KG1 (cell line): ENCODE data around the gene TMEM89.

Experiments used
- DNase-seq: peaks from one replicate; lab custom pipeline; 2025; lab: John Stamatoyannopoulos, UW

The TMEM89 gene

GRCh38 chr3:48642605-48643004 is 21.0 kb upstream of the TMEM89 start:
- DNase-seq: no peak

DNA sequence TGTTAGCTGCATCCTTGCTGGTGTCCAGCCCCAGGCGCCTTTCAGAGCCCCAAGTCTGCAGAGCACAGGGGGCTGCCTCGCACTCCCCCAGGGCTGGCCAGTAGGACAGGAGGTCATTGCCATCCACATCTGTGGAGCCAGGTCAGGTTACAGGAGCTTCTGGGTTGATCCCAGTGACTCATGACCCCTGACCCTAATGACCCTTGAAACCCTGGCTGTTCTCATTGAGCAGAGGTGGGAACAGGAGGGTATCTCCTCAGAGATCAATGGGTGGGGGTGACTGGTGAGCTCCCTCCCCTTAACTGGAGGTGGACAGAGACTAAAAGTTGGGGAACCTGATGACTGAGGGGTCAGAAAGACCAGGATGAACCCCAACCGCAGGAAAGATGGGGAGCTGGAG is 19.8 kb upstream of the TMEM89 start:
- no peak for DNase-seq

GRCh38 chr3:48639944-48640606 is 18.5 kb upstream of the TMEM89 start:
- DNase-seq: no peak

DNA sequence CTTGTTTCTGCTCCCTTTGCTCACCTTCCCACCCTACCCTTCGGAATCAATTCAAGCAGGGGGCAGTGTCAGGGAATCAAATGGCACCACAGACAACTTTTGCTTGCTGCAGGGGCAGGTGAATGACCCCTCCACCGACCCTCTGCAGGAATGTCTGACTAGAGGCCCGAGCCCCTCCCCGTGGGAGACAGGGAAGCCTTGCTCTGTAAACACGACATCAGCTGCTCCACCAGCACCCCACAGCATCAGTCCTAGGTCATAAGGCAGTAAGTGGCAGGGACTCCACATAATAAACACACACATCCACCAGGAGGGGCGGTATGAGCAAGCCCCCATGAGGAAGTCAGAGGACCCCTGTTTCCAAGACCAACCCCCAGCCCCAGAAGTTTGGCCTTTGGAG is 15.7 kb upstream of the TMEM89 start:
- DNase-seq: no peak

GRCh38 chr3:48636149-48636655 is 14.6 kb upstream of the TMEM89 start:
- no peak for DNase-seq

DNA sequence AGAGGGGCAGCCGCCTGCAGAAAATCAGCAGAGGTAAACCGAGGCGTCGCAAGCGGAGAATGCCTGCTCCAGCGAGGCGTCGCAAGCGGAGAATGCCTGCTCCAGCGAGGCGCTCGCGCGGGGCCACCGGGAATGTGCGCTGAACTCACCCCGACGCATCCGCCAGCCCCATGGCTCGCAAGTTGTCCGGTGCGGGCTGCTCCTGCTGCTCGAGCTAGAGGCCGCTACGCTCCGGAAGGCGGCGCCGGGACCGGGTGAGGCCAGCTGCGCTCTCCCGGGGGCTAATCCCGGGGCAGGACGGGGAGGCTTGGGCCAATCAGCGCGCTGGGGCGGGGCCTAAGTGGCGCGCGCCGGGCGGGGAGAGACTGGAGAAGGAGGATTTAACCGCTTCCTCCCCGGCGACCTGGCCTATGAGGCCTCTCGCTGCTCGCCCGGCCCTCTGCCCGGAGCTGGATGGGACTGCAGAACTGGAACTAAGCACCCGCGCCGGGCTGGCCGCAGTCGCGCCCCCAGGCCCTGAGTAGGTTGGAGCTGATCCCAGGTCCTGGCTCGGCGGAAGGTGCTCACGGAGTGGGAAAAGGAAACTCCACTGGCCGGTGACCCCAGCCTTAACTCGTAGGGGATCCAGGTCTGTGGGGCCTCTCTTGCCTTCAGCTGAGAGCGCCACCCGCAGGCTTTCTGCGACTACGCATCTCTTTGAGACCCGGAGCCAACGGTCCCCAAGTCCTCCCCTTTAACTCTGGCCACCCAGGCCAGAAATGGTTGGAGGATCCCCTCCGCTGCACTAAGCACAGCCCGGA is 13.9 kb upstream of the TMEM89 start, which contains the start of gene SLC26A6:
Gene SLC26A6, minus strand, starts transcription at position 240 of the 800 bp plus-strand sequence. Its CDS starts 68 bp downstream, at position 172.
- DNase-seq: peak; percentile 94

DNA sequence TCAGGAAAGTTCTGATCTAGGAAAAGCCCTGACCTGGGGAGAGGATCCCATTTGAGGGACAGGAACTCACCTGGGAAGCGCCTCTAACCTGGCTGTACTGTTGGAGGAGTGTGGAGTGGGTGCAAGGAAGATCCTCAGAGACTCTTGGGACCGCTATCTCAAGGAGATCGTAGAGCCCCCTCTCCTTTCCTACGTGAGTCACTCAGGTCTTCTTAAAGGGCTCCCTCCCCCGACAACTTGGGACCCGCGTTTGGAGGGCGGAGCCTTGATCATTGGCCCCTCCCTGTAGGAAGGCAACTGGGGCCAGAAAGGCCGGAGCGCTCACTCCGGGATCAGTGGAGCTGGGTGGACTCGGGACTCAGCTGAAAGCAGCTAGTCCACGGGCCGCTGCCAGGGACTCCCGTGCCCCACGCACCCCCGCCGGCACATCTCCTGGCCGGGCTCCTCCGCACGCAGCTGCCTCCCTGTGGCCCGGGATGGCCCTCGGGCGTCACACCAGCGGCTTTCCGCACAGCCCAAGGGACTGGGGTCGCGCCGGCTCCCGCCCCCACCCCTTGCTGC is 13.2 kb upstream of the TMEM89 start:
- DNase-seq: no peak

GRCh38 chr3:48633743-48634142 is 12.2 kb upstream of the TMEM89 start:
- DNase-seq: no peak

DNA sequence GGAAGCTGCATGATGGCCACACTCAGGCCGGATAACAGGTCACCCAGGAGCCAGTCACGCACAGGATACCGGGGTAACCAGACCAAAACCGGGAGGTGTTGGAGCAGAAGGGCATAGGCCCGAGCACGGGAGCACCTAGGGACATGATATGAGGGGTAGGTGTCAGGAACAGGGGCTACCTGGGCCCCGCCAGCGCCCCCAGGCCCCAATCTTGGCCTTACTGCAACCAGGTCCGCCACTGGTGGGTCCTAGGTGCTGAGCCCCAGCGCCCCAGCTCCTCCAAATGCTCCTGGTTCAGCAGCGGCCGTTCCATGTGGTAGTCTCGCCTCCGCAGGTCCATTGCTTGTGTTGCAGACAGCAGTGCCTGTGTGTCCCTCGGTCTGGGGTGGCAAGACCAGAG is 11.7 kb upstream of the TMEM89 start:
- no peak for DNase-seq

- no peak for DNase-seq
These were observed 10.2 kb upstream of the TMEM89 start for GRCh38 chr3:48631516-48632448.

- no peak for DNase-seq
These were observed 9.3 kb upstream of the TMEM89 start for GRCh38 chr3:48630833-48631232.

DNA sequence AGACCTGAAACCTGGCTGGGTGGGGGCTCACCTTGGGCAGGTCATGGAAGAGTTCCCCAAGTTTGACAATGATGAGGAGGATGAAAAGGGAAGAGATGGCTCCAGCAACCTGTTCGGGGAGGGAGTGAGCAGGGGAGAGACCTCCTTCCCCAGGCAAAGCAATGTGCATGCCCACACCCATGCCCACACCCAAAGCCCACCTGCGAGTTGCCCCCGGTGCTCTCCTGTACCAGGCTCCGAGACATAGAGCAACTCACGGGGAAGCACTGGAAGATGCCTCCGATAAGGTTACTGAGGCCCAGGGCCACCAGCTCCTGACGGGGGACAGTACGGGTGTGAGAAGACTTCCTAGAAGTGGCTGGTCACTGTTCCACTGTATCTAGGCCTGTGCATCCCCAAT is 8.8 kb upstream of the TMEM89 start:
- DNase-seq: no peak

- no peak for DNase-seq
These were observed 8.3 kb upstream of the TMEM89 start for GRCh38 chr3:48629894-48630293.

GRCh38 chr3:48628277-48629017 is 6.9 kb upstream of the TMEM89 start:
- no peak for DNase-seq

DNA sequence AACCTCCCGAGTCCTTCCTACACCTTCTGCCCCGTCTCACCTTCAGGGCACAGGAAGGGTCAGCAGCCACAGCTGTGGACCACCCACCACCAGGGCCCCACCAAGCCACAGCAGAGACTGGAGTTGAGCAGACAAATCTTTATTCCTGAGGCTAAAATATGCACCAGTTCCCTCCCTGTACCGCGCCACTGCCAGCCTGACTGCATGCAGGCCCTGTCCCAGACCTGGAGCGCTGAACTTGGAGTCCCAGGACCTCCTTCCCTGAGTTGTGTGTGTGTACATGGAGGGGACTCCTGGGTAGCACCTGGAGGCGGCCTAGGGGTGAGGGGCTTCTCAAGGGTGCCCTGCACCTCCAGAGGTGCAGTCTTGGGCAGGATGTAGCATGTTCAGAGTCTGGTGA is 4.0 kb upstream of the TMEM89 start:
- DNase-seq: no peak

- DNase-seq: no peak
These were observed 3.2 kb upstream of the TMEM89 start for GRCh38 chr3:48624767-48625166.

- DNase-seq: no peak
These were observed 2.4 kb upstream of the TMEM89 start for GRCh38 chr3:48623851-48624547.

DNA sequence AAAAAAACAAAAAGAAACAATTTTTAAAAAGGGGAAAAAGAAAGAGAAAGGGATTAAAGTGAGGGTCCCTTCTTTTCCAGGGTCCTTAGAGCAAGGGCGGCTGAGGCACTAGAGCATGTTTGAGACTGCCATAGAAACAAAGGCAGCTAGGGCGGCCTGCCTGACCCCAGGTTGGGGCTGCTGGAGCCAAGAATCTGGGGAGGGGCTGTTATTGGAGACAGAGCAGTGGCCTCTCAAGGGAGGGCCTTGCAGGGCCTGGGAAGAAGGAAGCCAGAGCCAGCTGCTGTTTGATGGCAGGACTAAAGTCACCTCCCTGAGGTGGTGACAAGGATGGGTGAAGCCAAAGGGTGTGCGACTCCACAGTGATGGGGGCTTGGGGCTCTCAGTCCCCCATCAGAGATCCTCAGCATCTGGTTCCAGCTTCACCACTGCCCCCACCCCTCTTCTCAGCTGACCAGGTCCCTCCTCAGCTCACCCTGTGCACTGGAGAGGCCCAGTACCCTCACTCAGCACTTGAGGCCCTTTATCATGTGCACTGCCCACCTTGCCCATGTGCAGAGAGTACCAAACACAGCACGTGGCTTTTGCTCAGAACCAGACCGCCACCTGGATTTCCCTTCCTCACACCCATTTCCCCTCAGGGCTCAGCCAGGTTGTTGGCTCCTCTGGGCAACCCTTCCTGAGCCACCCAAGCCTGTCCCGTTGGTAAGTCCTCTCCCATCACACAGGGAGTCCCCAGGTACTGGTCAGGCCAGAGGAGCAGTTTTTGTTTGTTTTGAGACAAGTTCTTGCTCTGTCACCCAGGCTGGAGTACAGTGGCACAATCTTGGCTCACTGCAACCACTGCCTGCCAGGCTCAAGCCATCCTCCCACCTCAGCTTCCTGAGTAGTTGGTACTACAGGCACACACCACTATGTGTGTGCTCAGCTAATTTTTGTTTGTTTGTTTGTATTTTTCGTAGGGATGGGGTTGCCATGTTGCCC is 1.7 kb downstream of the TMEM89 start:
- DNase-seq: no peak

GRCh38 chr3:48617559-48617958 is 4.0 kb downstream of the TMEM89 start:
- no peak for DNase-seq
